ENCODE data around the gene SHC2.

DNA sequence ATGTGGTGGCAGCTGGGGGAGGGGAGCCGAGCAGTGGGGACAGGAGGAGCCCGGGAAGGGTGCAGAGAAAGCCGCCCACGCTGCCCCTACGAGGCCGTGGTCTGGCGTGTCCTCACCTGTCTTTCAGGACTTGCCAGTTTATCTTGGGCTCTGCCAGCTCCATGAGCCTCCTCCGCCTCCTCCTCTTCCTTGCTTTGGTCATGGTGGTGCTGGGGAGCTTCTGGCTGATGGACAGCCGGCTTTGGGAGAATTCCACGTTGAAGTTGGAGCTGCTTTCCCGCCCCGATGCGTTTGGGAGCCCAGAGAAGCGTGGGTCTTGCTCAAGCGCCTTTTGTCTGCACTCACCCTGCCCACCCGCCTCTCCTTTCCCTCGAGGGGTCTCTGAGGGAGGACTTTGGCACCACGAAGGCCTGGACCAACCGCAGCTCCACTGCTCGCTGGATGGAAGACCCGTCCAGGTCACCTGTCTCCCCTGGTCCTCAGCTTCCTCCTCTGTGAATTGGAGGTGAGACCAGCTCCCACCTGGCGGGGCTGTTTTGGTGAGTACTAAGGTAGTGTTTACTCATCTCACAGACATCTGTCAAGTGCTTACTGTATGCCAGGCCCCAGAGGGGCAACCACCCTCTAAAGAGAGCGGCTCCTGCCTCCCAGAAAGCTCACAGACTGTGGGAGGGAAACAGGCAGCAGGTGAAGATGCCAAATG is 86.5 kb downstream of the SHC2 start:
- TF ChIP-seq, protein P1, sequence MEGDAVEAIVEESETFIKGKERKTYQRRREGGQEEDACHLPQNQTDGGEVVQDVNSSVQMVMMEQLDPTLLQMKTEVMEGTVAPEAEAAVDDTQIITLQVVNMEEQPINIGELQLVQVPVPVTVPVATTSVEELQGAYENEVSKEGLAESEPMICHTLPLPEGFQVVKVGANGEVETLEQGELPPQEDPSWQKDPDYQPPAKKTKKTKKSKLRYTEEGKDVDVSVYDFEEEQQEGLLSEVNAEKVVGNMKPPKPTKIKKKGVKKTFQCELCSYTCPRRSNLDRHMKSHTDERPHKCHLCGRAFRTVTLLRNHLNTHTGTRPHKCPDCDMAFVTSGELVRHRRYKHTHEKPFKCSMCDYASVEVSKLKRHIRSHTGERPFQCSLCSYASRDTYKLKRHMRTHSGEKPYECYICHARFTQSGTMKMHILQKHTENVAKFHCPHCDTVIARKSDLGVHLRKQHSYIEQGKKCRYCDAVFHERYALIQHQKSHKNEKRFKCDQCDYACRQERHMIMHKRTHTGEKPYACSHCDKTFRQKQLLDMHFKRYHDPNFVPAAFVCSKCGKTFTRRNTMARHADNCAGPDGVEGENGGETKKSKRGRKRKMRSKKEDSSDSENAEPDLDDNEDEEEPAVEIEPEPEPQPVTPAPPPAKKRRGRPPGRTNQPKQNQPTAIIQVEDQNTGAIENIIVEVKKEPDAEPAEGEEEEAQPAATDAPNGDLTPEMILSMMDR (IDR thresholded peaks at IDR 0.05) = no peak
- TF ChIP-seq POLR2A (IDR thresholded peaks at IDR 0.05) = no peak

Data from adrenal gland (tissue), 5 donors.